ENCODE results near the gene DACT2.
A peak's percentile ranks its signal among the peaks of the same experiment; 100 is the strongest.

The DACT2 gene

DNA sequence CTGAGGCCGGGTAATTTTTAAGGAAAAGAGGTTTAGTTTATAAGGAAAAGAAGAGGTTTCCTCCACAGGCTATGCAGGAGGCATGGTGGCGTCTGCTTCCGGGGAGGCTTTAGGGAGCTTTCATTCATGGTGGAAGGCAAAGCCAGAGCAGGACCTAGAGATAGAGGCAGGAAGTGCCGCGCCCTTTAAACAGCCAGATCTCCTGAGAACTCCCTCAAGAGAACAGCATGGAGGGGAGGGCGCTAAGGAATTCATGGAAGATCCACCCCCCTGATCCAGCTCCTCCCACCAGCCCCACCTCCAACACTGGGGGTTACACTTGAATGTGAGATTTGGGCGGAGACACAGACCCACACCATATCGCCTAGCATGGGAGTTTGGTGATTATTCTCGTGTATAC, 13.9 kb upstream of the DACT2 start:
- Histone ChIP-seq H4K91ac (ENCODE audit: low read depth, low read length) (no peak overlapping the region), H2BK5ac (ENCODE audit: low read depth, low read length, poor library complexity) (no peak overlapping the region), H3K4me2 (ENCODE audit: low read length) (no peak overlapping the region), H3K36me3 (ENCODE audit: control insufficient read depth in 1 of 2, insufficient read depth in 2 of 2, low read length in 2 of 2) (no peaks in the 10 kb centered on the region), H3K4me3 (ENCODE audit: low read depth, low read length) (no peak overlapping the region), H2AFZ (ENCODE audit: insufficient read depth, low read length, poor library complexity) (no peak overlapping the region), H3K9me3 (ENCODE audit: insufficient read depth, low read depth, low read length) (no peaks in the 10 kb centered on the region), H3K27ac (ENCODE audit: low read depth, low read length) (no peak overlapping the region), H3K23ac (ENCODE audit: low read length) (no peak overlapping the region), H3K4ac (ENCODE audit: low read depth, low read length) (no peak overlapping the region), H3K4me1 (ENCODE audit: control insufficient read depth in 1 of 2, insufficient read depth in 2 of 2, low read length in 2 of 2) (peaks cover 0 to 2% of the 10 kb centered on the region in 2 experiments), H3K79me2 (ENCODE audit: control insufficient read depth, insufficient read depth, low read length, poor library complexity) (no peaks in the 10 kb centered on the region), H3K14ac (ENCODE audit: low read length) (no peak overlapping the region), H2BK120ac (ENCODE audit: insufficient read depth, low read length, poor library complexity) (no peak overlapping the region), H3K18ac (ENCODE audit: low read length) (no peak overlapping the region), H3K27me3 (ENCODE audit: insufficient read depth, low read length) (no peaks in the 10 kb centered on the region), H4K12ac (ENCODE audit: low read depth, low read length) (no peak overlapping the region), H4K8ac (ENCODE audit: low read depth, low read length) (no peak overlapping the region), H3K9ac (ENCODE audit: low read length) (no peak overlapping the region), H3K79me1 (ENCODE audit: low read length) (no peaks in the 10 kb centered on the region), H2BK12ac (ENCODE audit: low read length) (no peak overlapping the region), H2AK5ac (ENCODE audit: low read length) (no peak overlapping the region)
- no CpG with 5 or more reads among the region's 9 CpGs for WGBS (ENCODE audit: extremely low coverage, insufficient coverage, insufficient read length)
- DNase-seq, result no peak

- no peak overlapping the region for H3K14ac ChIP-seq (ENCODE audit: low read length)
- no peak overlapping the region for H3K9ac ChIP-seq (ENCODE audit: low read length)
- H3K79me2 ChIP-seq (ENCODE audit: control insufficient read depth, insufficient read depth, low read length, poor library complexity), result no peaks in the 10 kb centered on the region
- H3K4me1 ChIP-seq (ENCODE audit: control insufficient read depth in 1 of 2, insufficient read depth in 2 of 2, low read length in 2 of 2), result peaks cover 0 to 2% of the 10 kb centered on the region in 2 experiments
- DNase-seq, result peak in 1 of 2 donors; percentile 55
- no peaks in the 10 kb centered on the region for H3K79me1 ChIP-seq (ENCODE audit: low read length)
- H3K36me3 ChIP-seq (ENCODE audit: control insufficient read depth in 1 of 2, insufficient read depth in 2 of 2, low read length in 2 of 2), result no peaks in the 10 kb centered on the region
- WGBS (ENCODE audit: extremely low coverage, insufficient coverage, insufficient read length), result 100% methylated on average over 1 of the region's 5 CpGs
- no peaks in the 10 kb centered on the region for H3K27me3 ChIP-seq (ENCODE audit: insufficient read depth, low read length)
- no peak overlapping the region for H3K4me3 ChIP-seq (ENCODE audit: low read depth, low read length)
- no peak overlapping the region for H2BK120ac ChIP-seq (ENCODE audit: insufficient read depth, low read length, poor library complexity)
- H4K12ac ChIP-seq (ENCODE audit: low read depth, low read length), result no peak overlapping the region
- H3K9me3 ChIP-seq (ENCODE audit: insufficient read depth, low read depth, low read length), result no peaks in the 10 kb centered on the region
- H2AFZ ChIP-seq (ENCODE audit: insufficient read depth, low read length, poor library complexity), result no peak overlapping the region
- no peak overlapping the region for H3K18ac ChIP-seq (ENCODE audit: low read length)
- no peak overlapping the region for H4K8ac ChIP-seq (ENCODE audit: low read depth, low read length)
- H2AK5ac ChIP-seq (ENCODE audit: low read length), result no peak overlapping the region
- H3K23ac ChIP-seq (ENCODE audit: low read length), result no peak overlapping the region
- no peak overlapping the region for H3K4ac ChIP-seq (ENCODE audit: low read depth, low read length)
- H3K4me2 ChIP-seq (ENCODE audit: low read length), result no peak overlapping the region
- H2BK12ac ChIP-seq (ENCODE audit: low read length), result no peak overlapping the region
- H3K27ac ChIP-seq (ENCODE audit: low read depth, low read length), result no peak overlapping the region
- no peak overlapping the region for H2BK5ac ChIP-seq (ENCODE audit: low read depth, low read length, poor library complexity)
- no peak overlapping the region for H4K91ac ChIP-seq (ENCODE audit: low read depth, low read length)
These were observed 13.5 kb upstream of the DACT2 start for GRCh38 chr6:168333039-168333438.

DNA sequence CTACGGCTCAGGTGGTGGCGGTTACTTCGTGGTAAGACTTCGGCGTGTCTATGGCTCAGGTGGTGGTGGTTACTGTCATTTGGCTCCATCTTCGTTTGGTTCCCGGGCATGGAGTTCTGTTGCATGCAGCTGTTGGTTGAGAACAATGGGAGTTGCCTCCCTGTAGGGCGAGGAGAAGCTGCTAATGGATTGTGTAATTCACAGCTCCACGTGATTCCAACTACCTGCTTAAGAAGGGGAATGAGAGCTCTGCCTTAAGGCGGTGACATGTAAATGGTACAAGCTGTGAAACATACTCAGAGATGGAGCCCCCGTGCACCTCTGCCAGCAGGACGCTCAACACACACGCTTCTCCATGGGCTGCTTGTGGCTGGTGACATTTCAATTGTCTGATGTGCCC, 12.4 kb upstream of the DACT2 start:
- WGBS (ENCODE audit: extremely low coverage, insufficient coverage, insufficient read length), result no CpG with 5 or more reads among the region's 13 CpGs
- H3K36me3 ChIP-seq (ENCODE audit: control insufficient read depth in 1 of 2, insufficient read depth in 2 of 2, low read length in 2 of 2), result no peaks in the 10 kb centered on the region

DNA sequence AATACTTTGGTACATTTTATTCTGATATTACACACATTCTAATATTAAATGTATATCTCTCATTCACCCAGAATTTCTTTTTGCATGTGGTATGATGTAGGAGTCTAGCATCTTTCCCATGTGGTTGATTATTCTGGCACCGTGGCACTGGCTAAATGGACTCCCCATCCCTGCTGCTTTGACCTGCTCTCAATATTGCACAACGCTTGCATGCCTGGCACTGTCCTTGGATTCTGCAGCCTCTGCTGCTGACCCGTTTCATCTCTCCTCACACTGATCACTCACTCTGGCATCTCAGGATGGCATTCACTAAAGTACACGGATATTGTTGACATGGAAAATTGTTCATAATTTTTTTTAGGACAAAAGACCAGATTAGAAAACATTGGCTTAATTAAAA, 11.5 kb upstream of the DACT2 start:
- Histone ChIP-seq H3K27ac (ENCODE audit: low read depth, low read length) (no peak overlapping the region), H2BK12ac (ENCODE audit: low read length) (no peak overlapping the region), H3K9me3 (ENCODE audit: insufficient read depth, low read depth, low read length) (no peaks in the 10 kb centered on the region), H4K12ac (ENCODE audit: low read depth, low read length) (no peak overlapping the region), H3K4me3 (ENCODE audit: low read depth, low read length) (no peak overlapping the region), H2AK5ac (ENCODE audit: low read length) (no peak overlapping the region), H3K4me1 (ENCODE audit: control insufficient read depth in 1 of 2, insufficient read depth in 2 of 2, low read length in 2 of 2) (peaks cover 3 to 7% of the 10 kb centered on the region in 2 experiments), H3K23ac (ENCODE audit: low read length) (no peak overlapping the region), H4K91ac (ENCODE audit: low read depth, low read length) (no peak overlapping the region), H4K8ac (ENCODE audit: low read depth, low read length) (no peak overlapping the region), H3K79me1 (ENCODE audit: low read length) (no peaks in the 10 kb centered on the region), H3K4ac (ENCODE audit: low read depth, low read length) (no peak overlapping the region), H3K27me3 (ENCODE audit: insufficient read depth, low read length) (no peaks in the 10 kb centered on the region), H2AFZ (ENCODE audit: insufficient read depth, low read length, poor library complexity) (no peak overlapping the region), H3K4me2 (ENCODE audit: low read length) (no peak overlapping the region), H3K79me2 (ENCODE audit: control insufficient read depth, insufficient read depth, low read length, poor library complexity) (no peaks in the 10 kb centered on the region), H2BK120ac (ENCODE audit: insufficient read depth, low read length, poor library complexity) (no peak overlapping the region), H3K14ac (ENCODE audit: low read length) (no peak overlapping the region), H3K9ac (ENCODE audit: low read length) (no peak overlapping the region), H3K18ac (ENCODE audit: low read length) (no peak overlapping the region), H3K36me3 (ENCODE audit: control insufficient read depth in 1 of 2, insufficient read depth in 2 of 2, low read length in 2 of 2) (no peaks in the 10 kb centered on the region), H2BK5ac (ENCODE audit: low read depth, low read length, poor library complexity) (no peak overlapping the region)
- no CpG with 5 or more reads among the region's 4 CpGs for WGBS (ENCODE audit: extremely low coverage, insufficient coverage, insufficient read length)
- no peak for DNase-seq

More for the DNA sequence above, 12.4 kb upstream of the DACT2 start:
- no peak overlapping the region for H2AK5ac ChIP-seq (ENCODE audit: low read length)
- no peaks in the 10 kb centered on the region for H3K9me3 ChIP-seq (ENCODE audit: insufficient read depth, low read depth, low read length)
- no peak overlapping the region for H3K4me2 ChIP-seq (ENCODE audit: low read length)
- no peak overlapping the region for H3K27ac ChIP-seq (ENCODE audit: low read depth, low read length)
- no peaks in the 10 kb centered on the region for H3K27me3 ChIP-seq (ENCODE audit: insufficient read depth, low read length)
- H3K4me3 ChIP-seq (ENCODE audit: low read depth, low read length), result no peak overlapping the region
- H3K9ac ChIP-seq (ENCODE audit: low read length), result no peak overlapping the region
- DNase-seq, result peak; percentile 30 to 62
- H3K79me2 ChIP-seq (ENCODE audit: control insufficient read depth, insufficient read depth, low read length, poor library complexity), result no peaks in the 10 kb centered on the region
- peaks cover 0 to 2% of the 10 kb centered on the region in 2 experiments for H3K4me1 ChIP-seq (ENCODE audit: control insufficient read depth in 1 of 2, insufficient read depth in 2 of 2, low read length in 2 of 2)
- H3K4ac ChIP-seq (ENCODE audit: low read depth, low read length), result no peak overlapping the region
- H2AFZ ChIP-seq (ENCODE audit: insufficient read depth, low read length, poor library complexity), result no peak overlapping the region
- no peak overlapping the region for H3K18ac ChIP-seq (ENCODE audit: low read length)
- H4K91ac ChIP-seq (ENCODE audit: low read depth, low read length), result no peak overlapping the region
- no peak overlapping the region for H3K14ac ChIP-seq (ENCODE audit: low read length)
- no peak overlapping the region for H2BK120ac ChIP-seq (ENCODE audit: insufficient read depth, low read length, poor library complexity)
- H3K79me1 ChIP-seq (ENCODE audit: low read length), result no peaks in the 10 kb centered on the region
- no peak overlapping the region for H2BK12ac ChIP-seq (ENCODE audit: low read length)
- no peak overlapping the region for H4K12ac ChIP-seq (ENCODE audit: low read depth, low read length)
- no peak overlapping the region for H2BK5ac ChIP-seq (ENCODE audit: low read depth, low read length, poor library complexity)
- H3K23ac ChIP-seq (ENCODE audit: low read length), result no peak overlapping the region
- H4K8ac ChIP-seq (ENCODE audit: low read depth, low read length), result no peak overlapping the region

Data from trophoblast cell (in vitro differentiated cells and primary cell).